A549 (cell line): Measurements from ENCODE around the gene APBB3. TPM values are rescaled to one million over a fixed set of nuclear protein-coding genes. Genes with fewer than 3 reads are reported as not detected.

Source experiments
- ATAC-seq, 2 experiments: fragments of 200-7000 bp in 1 of 2; fragments of >200 bp in 1 of 2; cut with Nextera tagmentation in 1 of 2; cut with Tn5 transposase in 1 of 2; 3 replicates each; pipeline versions ENCODE4 v1.8.0 to v1.9.1; 2018 to 2020; ENCODE audit warnings: mild to moderate bottlenecking in 1 of 2, moderate library complexity in 1 of 2
- CTCF ChIA-PET: fragments of 300-600 bp; sonication (Branson Sonifier 250); formaldehyde crosslinking; extraction: SDS; loops from one replicate; lab custom pipeline; 2021; ENCODE audit warnings: antibody characterized with exemption, inconsistent platforms; lab: Yijun Ruan, JAX
- POLR2A ChIA-PET: fragments of 350-600 bp; formaldehyde crosslinking; extraction: SDS; loops from one replicate; lab custom pipeline; 2021; ENCODE audit warnings: antibody characterized with exemption, inconsistent platforms; lab: Yijun Ruan, JAX
- DNase-seq, 2 experiments: peaks; one replicate each; pipeline versions ENCODE4 v3.0.0 to v3.0.0-alpha.2; 2011 to 2016; ENCODE audit warnings: low read depth in 1 of 2, low spot score in 1 of 2
- FAIRE-seq: peaks from 2 replicates; lab custom pipeline; 2011; peaks lifted over from hg19 to GRCh38; lab: Jason Lieb, UNC
- H3K27ac ChIP-seq, 2 experiments: fragments of >200 bp; sonication (Bioruptor Twin); formaldehyde crosslinking; 3 replicates each; pipeline ENCODE4 v1.5.1; 2016 to 2017
- H3K4me1 ChIP-seq: fragments of >200 bp; sonication (Bioruptor Twin); formaldehyde crosslinking; 3 replicates; pipeline ENCODE4 v1.6.1; 2016
- H3K4me2 ChIP-seq: fragments of >200 bp; sonication (Bioruptor Twin); formaldehyde crosslinking; 3 replicates; pipeline ENCODE4 v1.6.1; 2016
- H3K4me3 ChIP-seq: fragments of >200 bp; sonication (Bioruptor Twin); formaldehyde crosslinking; 3 replicates; pipeline ENCODE4 v1.5.1; 2016
- H3K9me3 ChIP-seq: fragments of >200 bp; sonication (Bioruptor Twin); formaldehyde crosslinking; 3 replicates; pipeline ENCODE4 v1.6.1; 2016
- BCL3 ChIP-seq: fragments of >200 bp; sonication (Bioruptor Twin); formaldehyde crosslinking; IDR thresholded peaks from 3 replicates; pipeline ENCODE4 v1.6.1; 2016
- CEBPB ChIP-seq, 2 experiments: fragments of >200 bp in 1 of 2; sonication (Bioruptor Twin) in 1 of 2; formaldehyde crosslinking in 1 of 2; IDR thresholded peaks; 2 replicates each; pipeline ENCODE4 v1.6.1; 2012 to 2016
- EHMT2 ChIP-seq: fragments of 200-600 bp; sonication (generic); IDR thresholded peaks from 2 replicates; pipeline ENCODE4 v1.6.1; 2016; ENCODE audit warnings: antibody characterized with exemption, low read depth, mild to moderate bottlenecking, moderate library complexity
- ESRRA ChIP-seq: fragments of 150-350 bp; IDR thresholded peaks from 2 replicates; pipeline ENCODE4 v1.6.1; 2014; ENCODE audit warnings: mild to moderate bottlenecking, low read length, borderline replicate concordance
- FOXS1 ChIP-seq: fragments of 250-450 bp; sonication (Bioruptor Pico); IDR thresholded peaks from 2 replicates; pipeline ENCODE4 v1.5.0; 2020; ENCODE audit warnings: mild to moderate bottlenecking, moderate library complexity
- HDAC2 ChIP-seq: fragments of 200-600 bp; sonication (generic); IDR thresholded peaks from 2 replicates; pipeline ENCODE4 v1.6.1; 2016
- HEYL ChIP-seq: fragments of 250-450 bp; sonication (Bioruptor Pico); IDR thresholded peaks from 2 replicates; pipeline ENCODE4 v1.8.0; 2021; ENCODE audit warnings: mild to moderate bottlenecking, moderate library complexity
- HMGXB4 ChIP-seq: fragments of 250-450 bp; sonication (Bioruptor Pico); IDR thresholded peaks from 2 replicates; pipeline ENCODE4 v1.5.0; 2021; ENCODE audit warnings: mild to moderate bottlenecking, moderate library complexity, borderline replicate concordance
- HOXA7 ChIP-seq: fragments of 250-450 bp; sonication (Bioruptor Pico); IDR thresholded peaks from 2 replicates; pipeline ENCODE4 v1.5.0; 2020; ENCODE audit warnings: mild to moderate bottlenecking, moderate library complexity
- JUN ChIP-seq, 2 experiments: fragments of >200 bp; sonication (Bioruptor Twin); formaldehyde crosslinking; IDR thresholded peaks; 2 replicates in 1 of 2; 3 replicates in 1 of 2; pipeline ENCODE4 v1.6.1; 2016 to 2017
- KDM5A ChIP-seq: fragments of 200-600 bp; sonication (generic); IDR thresholded peaks from 2 replicates; pipeline ENCODE4 v1.6.1; 2016; ENCODE audit warnings: antibody characterized with exemption, mild to moderate bottlenecking
- MAX ChIP-seq: IDR thresholded peaks from 2 replicates; pipeline ENCODE4 v1.6.1; 2012
- NFE2L2 ChIP-seq: fragments of 150-350 bp; conservative IDR thresholded peaks from 2 replicates; pipeline ENCODE4 v1.6.1; 2014; ENCODE audit warnings: low read length
- NPAS2 ChIP-seq: fragments of 250-450 bp; sonication (Bioruptor Pico); IDR thresholded peaks from 2 replicates; pipeline ENCODE4 v1.8.0; 2022; ENCODE audit warnings: mild to moderate bottlenecking, moderate library complexity, borderline replicate concordance
- NR3C1 ChIP-seq: fragments of >200 bp; sonication (Bioruptor Twin); formaldehyde crosslinking; IDR thresholded peaks from 3 replicates; pipeline ENCODE4 v1.6.1; 2017
- POLR2AphosphoS2 ChIP-seq: conservative IDR thresholded peaks from 2 replicates; pipeline ENCODE4 v1.6.1; 2012; ENCODE audit warnings: low read length, improper control_type of control experiment, inconsistent platforms
- RAD21 ChIP-seq, 2 experiments: fragments of >200 bp in 1 of 2; sonication (Bioruptor Twin) in 1 of 2; formaldehyde crosslinking in 1 of 2; IDR thresholded peaks in 1 of 2; conservative IDR thresholded peaks in 1 of 2; 2 replicates in 1 of 2; 3 replicates in 1 of 2; pipeline ENCODE4 v1.6.1; 2012 to 2018; ENCODE audit warnings: inconsistent platforms in 1 of 2
- RARB ChIP-seq: fragments of 250-450 bp; sonication (Bioruptor Pico); IDR thresholded peaks from 2 replicates; pipeline ENCODE4 v1.8.0; 2021; ENCODE audit warnings: mild to moderate bottlenecking, moderate library complexity
- RCOR1 ChIP-seq: fragments of 150-350 bp; IDR thresholded peaks from 2 replicates; pipeline ENCODE4 v1.6.1; 2014; ENCODE audit warnings: antibody characterized with exemption, low read length, low read depth
- RFX5 ChIP-seq: fragments of 450-650 bp; IDR thresholded peaks from 2 replicates; pipeline ENCODE4 v1.7.1; 2014; ENCODE audit warnings: antibody characterized with exemption, mild to moderate bottlenecking, moderate library complexity
- TFCP2L1 ChIP-seq: fragments of 250-450 bp; sonication (Bioruptor Pico); IDR thresholded peaks from 2 replicates; pipeline ENCODE4 v1.5.0; 2021; ENCODE audit warnings: mild to moderate bottlenecking
- TP53 ChIP-seq: fragments of 250-450 bp; sonication (Bioruptor Pico); IDR thresholded peaks from 2 replicates; pipeline ENCODE4 v1.5.0; 2021; ENCODE audit warnings: mild to moderate bottlenecking, moderate library complexity
- ZFP36 ChIP-seq: fragments of 450-650 bp; IDR thresholded peaks from 2 replicates; pipeline ENCODE4 v1.6.1; 2014; ENCODE audit warnings: borderline replicate concordance; ENCODE audit not compliant: partially characterized antibody
- WGBS: methylation state at CpG from one replicate; pipeline ENCODE4 v1.1.6; 2017; ENCODE audit errors: missing lambda C conversion rate; 5-methylcytosine and 5-hydroxymethylcytosine counted together
- polyA plus RNA-seq, 4 experiments: library from polyadenylated mRNA; depleted of rRNA in 3 of 4; stranded (reverse); fragments of >200 nt; fragmentation: RNase III in 1 of 4; extraction: RNeasy Plus Mini Kit Qiagen cat#74134 plus additional on column Dnase treatment in 1 of 4; gene quantifications; 2 replicates in 3 of 4; 3 replicates in 1 of 4; pipeline ENCODE4 v1.2.3, GENCODE V29; 2011 to 2017

APBB3 gene
- polyA plus RNA-seq, 2 of the 4 experiments (the other 2 are of a cell fraction), result 9.4 to 11.7 TPM

GRCh38 chr5:140544986-140545385 lies 19.4 kb downstream of the APBB3 start:
- TF ChIP-seq FOXS1 (CRISPR knock-in tag), result no peak
- no peak for TF ChIP-seq CEBPB (IDR thresholded peaks at IDR 0.05)
- no peak for TF ChIP-seq RFX5
- TF ChIP-seq RCOR1, result no peak
- no peak for TF ChIP-seq MAX
- TF ChIP-seq JUN (IDR thresholded peaks at IDR 0.05), result no peak
- TF ChIP-seq ZFP36, result no peak
- no peak for TF ChIP-seq TFCP2L1 (CRISPR knock-in tag)
- TF ChIP-seq POLR2AphosphoS2, result no peak
- TF ChIP-seq KDM5A, result no peak
- TF ChIP-seq RARB (CRISPR knock-in tag), result no peak
- no peak for TF ChIP-seq HDAC2
- no peak for TF ChIP-seq RAD21 (conservative IDR thresholded peaks at IDR 0.05 in 1 of 2, IDR thresholded peaks at IDR 0.05 in 1 of 2)
- TF ChIP-seq NFE2L2, result no peak
- no peak for TF ChIP-seq HOXA7 (CRISPR knock-in tag)
- no peak for TF ChIP-seq TP53 (CRISPR knock-in tag)
- TF ChIP-seq NPAS2 (CRISPR knock-in tag), result no peak
- no peak for TF ChIP-seq NR3C1
- Histone ChIP-seq H3K27ac (no peak overlapping the region), H3K4me2 (no peak overlapping the region), H3K4me1 (peaks cover 26% of the 10 kb centered on the region), H3K9me3 (no peaks in the 10 kb centered on the region), H3K4me3 (no peak overlapping the region)
- 89% methylated on average over 7 of the region's 7 CpGs for WGBS
- ATAC-seq (no peak), FAIRE-seq (no peak), DNase-seq (no peak)
- ChIA-PET CTCF (interaction anchor here (1.4 to 4.2 kb wide), 2 partner anchors 8 to 89 kb away, joined by 4 to 21 read pairs; partner anchors contain the start of gene CD14), POLR2A (no interaction called here)

- ATAC-seq, result no peak
- 90% methylated on average over 5 of the region's 5 CpGs for WGBS
- Histone ChIP-seq H3K4me2 (no peak overlapping the region), H3K27ac (no peak overlapping the region), H3K4me3 (no peak overlapping the region), H3K4me1 (peaks cover 16% of the 10 kb centered on the region), H3K9me3 (no peaks in the 10 kb centered on the region)
- DNase-seq, result no peak
- POLR2A ChIA-PET, result no interaction called here
- CTCF ChIA-PET, result no interaction called here
- TF ChIP-seq JUN (IDR thresholded peaks at IDR 0.05), result no peak
- no peak for TF ChIP-seq HMGXB4 (CRISPR knock-in tag)
- no peak for TF ChIP-seq EHMT2
- FAIRE-seq, result no peak
These were observed 21.4 kb downstream of the APBB3 start for GRCh38 chr5:140542972-140543371.

GRCh38 chr5:140540227-140540626 lies 24.2 kb downstream of the APBB3 start:
- FAIRE-seq (no peak), DNase-seq (no peak), ATAC-seq (no peak)
- CTCF ChIA-PET, result no interaction called here
- Histone ChIP-seq H3K9me3 (no peaks in the 10 kb centered on the region), H3K4me2 (no peak overlapping the region), H3K4me3 (no peak overlapping the region), H3K4me1 (no peaks in the 10 kb centered on the region), H3K27ac (no peak overlapping the region)
- TF ChIP-seq ESRRA, result no peak
- no peak for TF ChIP-seq JUN (IDR thresholded peaks at IDR 0.05)
- TF ChIP-seq HMGXB4 (CRISPR knock-in tag), result no peak
- TF ChIP-seq BCL3, result no peak
- TF ChIP-seq HEYL (CRISPR knock-in tag), result no peak
- TF ChIP-seq RARB (CRISPR knock-in tag), result no peak
- WGBS, result 82% methylated on average over 1 of the region's 1 CpG
- POLR2A ChIA-PET, result interaction anchor here (0.7 kb wide), 1 partner anchor 17 kb away, joined by 3 read pairs; the partner anchor contains the start of gene SRA1
